HG03565 (cell line): ENCODE results near the gene TXN.
"Not testable (repeated sequence)": the region's sequence is repeated elsewhere in the genome, so short reads cannot be mapped to it uniquely, and the experiment has no call there.

ENCODE experiments used
- ATAC-seq: cut with Tn5 transposase; IDR thresholded peaks from one replicate; pipeline ENCODE4 v1.9.1; 2021; ENCODE audit warnings: mild to moderate bottlenecking, moderate library complexity; ENCODE audit not compliant: unreplicated experiment

Gene TXN

GRCh38 chr9:110214090-110214489 lies 42.2 kb downstream of the TXN start:
- ATAC-seq: no peak

- no peak for ATAC-seq
Observed at GRCh38 chr9:110213413-110214044, 42.8 kb downstream of the TXN start.

- no peak for ATAC-seq
Observed at GRCh38 chr9:110208031-110208430, 48.3 kb downstream of the TXN start, which contains the start of gene C9orf152. Gene C9orf152, minus strand, starts transcription at chr9:110208159. Its CDS starts 580 bp downstream, at chr9:110207579.

- ATAC-seq: no peak
Observed at GRCh38 chr9:110207071-110207641, 49.2 kb downstream of the TXN start.

- ATAC-seq: no peak
Observed at GRCh38 chr9:110206389-110206788, 49.9 kb downstream of the TXN start.

GRCh38 chr9:110205612-110206011 lies 50.7 kb downstream of the TXN start:
- ATAC-seq: not testable (repeated sequence)

- no peak for ATAC-seq
Observed at GRCh38 chr9:110202232-110202631, 54.1 kb downstream of the TXN start.

- no peak for ATAC-seq
Observed at GRCh38 chr9:110199643-110200042, 56.7 kb downstream of the TXN start.

- ATAC-seq: no peak
Observed at GRCh38 chr9:110198357-110198756, 58.0 kb downstream of the TXN start.

- ATAC-seq: no peak
Observed at GRCh38 chr9:110197330-110198187, 58.7 kb downstream of the TXN start.

GRCh38 chr9:110196084-110196499 lies 60.2 kb downstream of the TXN start:
- not testable (repeated sequence) for ATAC-seq
